ENCODE results near the gene PRSS33.

The PRSS33 gene

DNA sequence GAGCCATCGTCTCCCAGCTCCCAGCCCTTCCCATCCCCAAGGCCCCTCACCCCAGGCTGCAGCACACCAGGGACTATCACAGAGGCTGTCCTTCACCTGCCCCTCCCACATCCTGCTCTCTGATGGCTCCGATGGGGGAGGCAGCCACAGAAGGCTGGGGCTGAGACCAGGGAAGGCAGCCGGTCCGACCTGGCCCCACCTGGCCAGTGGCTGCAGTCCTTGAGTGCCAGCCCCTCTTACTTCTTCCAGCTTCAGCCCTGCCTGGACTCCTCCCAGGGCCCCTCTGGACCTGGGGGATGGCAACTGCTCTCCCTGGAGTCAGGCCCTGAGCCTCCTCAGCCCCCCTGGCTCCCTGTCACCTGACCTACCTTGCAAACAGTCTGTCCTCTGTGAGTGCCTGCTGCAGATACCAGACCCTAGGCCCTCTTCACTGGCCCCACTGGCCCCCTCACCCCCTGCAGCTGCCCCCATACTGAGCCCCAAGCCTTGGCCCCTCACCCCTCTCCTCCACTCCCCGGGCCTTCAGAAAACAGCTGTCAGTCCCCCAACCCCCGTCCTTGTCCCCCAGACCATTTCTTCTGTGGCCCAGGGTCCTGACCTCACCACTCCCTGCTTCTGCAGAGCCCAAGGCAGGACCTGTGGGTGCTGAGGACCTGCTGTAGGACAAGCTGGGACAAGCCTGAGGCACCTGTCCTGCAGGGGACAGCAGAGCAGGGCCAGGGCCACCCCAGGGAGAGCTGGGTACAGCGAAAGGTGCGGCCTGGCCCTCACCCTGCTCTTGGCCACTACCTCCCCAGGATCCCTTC, 47.5 kb downstream of the PRSS33 start:
- DNase-seq = no peak

DNA sequence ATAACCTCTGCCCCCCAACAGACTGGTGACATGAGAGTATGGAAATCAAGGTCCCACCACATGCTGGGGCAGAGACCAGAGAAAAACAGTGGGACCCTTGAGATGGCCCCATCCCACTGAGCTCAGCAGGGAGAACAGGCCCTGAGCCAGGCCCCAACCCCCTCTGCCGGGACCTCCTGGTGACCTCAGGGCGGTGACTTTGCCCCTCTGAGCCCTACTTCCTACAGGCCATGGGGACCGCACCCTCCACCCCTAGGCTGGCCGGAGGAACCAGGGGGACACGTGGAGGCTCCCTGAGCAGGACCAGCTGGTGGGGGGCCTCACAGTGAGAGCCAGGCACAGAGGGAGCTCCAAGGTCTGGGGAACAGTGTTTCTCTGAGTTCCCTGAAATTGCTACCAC, 48.7 kb downstream of the PRSS33 start:
- no peak for DNase-seq

- DNase-seq = no peak
These were observed 49.4 kb downstream of the PRSS33 start for GRCh38 chr16:2737895-2738418.

GRCh38 chr16:2737238-2737605, 50.1 kb downstream of the PRSS33 start:
- no peak for DNase-seq

DNA sequence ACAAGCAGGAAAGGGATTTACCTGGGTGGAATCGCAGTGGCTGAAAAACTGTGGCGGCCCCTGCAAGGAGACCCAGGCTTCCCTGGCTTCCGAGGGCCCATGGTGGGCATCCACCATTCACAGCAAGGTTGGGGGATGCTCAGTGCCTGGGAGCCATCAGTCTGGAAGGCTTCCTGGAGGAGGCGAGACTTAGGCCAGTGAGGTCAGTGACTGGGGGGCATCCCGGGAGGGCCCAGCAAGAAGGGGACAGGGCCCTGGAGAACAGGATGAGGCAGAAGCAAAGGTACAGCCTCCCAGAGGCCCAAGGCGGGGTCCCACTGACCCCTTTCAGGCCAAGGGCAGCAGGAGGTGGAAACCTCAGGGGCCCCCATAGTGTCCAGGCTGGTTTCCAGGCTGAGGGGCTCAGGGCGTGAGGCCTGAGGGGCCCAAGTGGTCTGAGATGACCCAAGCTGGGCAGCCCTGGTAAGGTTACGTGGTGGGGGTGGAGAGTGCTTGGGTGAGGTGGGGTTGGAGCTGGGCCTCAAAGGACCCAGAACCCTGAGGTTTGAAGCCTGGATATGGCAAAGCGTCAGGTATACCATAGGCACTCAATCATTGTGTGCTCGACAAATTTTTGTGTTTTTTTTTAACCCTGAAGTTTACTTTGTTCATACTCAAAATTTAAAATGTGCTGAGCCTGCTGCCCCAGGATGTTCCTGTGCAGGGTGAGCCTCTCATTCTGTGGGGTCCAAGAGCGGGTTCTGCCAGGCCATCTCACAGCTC, 50.7 kb downstream of the PRSS33 start:
- DNase-seq = no peak

DNA sequence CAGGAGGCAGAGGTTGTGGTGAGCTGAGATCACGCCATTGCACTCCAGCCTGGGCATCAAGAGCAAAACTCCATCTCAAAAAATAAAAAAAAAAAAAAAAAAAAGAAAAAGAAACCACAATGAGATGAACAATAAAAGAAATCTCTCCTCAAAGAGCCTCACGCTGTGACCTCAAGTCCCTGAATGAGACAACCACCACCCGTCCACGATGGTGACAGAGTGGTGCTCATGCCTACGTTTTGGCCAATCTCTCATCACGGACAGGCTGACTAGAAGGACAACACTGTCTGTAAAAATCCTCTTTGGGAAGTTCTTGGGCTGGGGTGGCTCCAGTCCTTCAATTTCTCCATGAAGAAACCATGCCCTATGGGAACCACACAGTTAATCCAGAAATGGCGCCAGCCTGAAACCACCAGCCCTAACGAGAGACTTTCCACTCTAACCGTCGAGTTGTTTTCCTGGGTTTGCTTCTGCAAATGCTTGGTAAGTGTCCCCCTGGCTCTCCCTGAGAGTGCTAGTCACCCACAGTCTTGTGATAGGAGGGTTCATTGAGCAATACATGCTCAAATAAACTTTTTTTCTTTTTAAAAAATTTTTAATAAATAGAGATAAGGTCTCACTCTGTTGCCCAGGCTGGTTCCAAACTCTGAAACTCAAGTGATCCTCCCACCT, 52.4 kb downstream of the PRSS33 start:
- DNase-seq = no peak
